T-cell (primary cell): ENCODE measurements around the gene SRPK3. TPM values are rescaled to one million over a fixed set of nuclear protein-coding genes. Genes with fewer than 3 reads are reported as not detected.

Experiments used
- ATAC-seq, 4 experiments: fragments of 200-7000 bp in 3 of 4; fragments of 150-1000 bp in 1 of 4; cut with Tn5 transposase; replicated peaks in 1 of 4; 1 replicate in 3 of 4; 2 replicates in 1 of 4; pipeline ENCODE4 v1.10.0; 2021; ENCODE audit warnings: moderate library complexity in 3 of 4, mild to moderate bottlenecking in 2 of 4, moderate number of reproducible peaks in 1 of 4
- CTCF ChIA-PET, 2 donors: fragments of 300-600 bp; sonication (Branson Sonifier 250); formaldehyde crosslinking; loops; one replicate each; lab custom pipeline; 2022; ENCODE audit warnings: antibody characterized with exemption in 2 of 2; lab: Charles Lee
- POLR2A ChIA-PET, 2 donors: fragments of 300-600 bp; sonication (Branson Sonifier 250); formaldehyde crosslinking; loops; one replicate each; lab custom pipeline; 2022; ENCODE audit warnings: antibody characterized with exemption in 2 of 2; lab: Charles Lee
- DNase-seq, 35 experiments: peaks; one replicate each; pipeline versions ENCODE4 v3.0.0 to v3.0.0-alpha.2; 2013 to 2023
- H3K27ac ChIP-seq: one replicate; pipeline ENCODE4 v1.5.1; 2013; ENCODE audit warnings: low read length
- H3K27me3 ChIP-seq, 2 experiments: replicated peaks in 1 of 2; 1 replicate in 1 of 2; 2 replicates in 1 of 2; pipeline versions ENCODE4 v1.6.1 to v1.7.0; 2013; ENCODE audit warnings: low read length in 1 of 2, mixed read lengths in 1 of 2; ENCODE audit not compliant: control insufficient read depth in 2 of 2, insufficient read depth in 2 of 2; ENCODE audit errors: extremely low read depth in 1 of 2
- H3K36me3 ChIP-seq, 2 donors: 1 replicate in 1 of 2; 2 replicates in 1 of 2; pipeline versions ENCODE4 v1.6.1 to v1.7.0; 2013; ENCODE audit warnings: low read length in 1 of 2; ENCODE audit not compliant: control insufficient read depth in 2 of 2, insufficient read depth in 1 of 2; ENCODE audit errors: extremely low read depth in 1 of 2
- H3K4me1 ChIP-seq, 2 experiments: 1 replicate in 1 of 2; 2 replicates in 1 of 2; pipeline versions ENCODE4 v1.6.1 to v1.7.0; 2013; ENCODE audit warnings: low read length in 2 of 2, mixed read lengths in 1 of 2; ENCODE audit not compliant: insufficient read depth in 2 of 2, control insufficient read depth in 1 of 2; ENCODE audit errors: extremely low read depth in 1 of 2
- H3K4me3 ChIP-seq, 2 donors: 1 replicate in 1 of 2; 2 replicates in 1 of 2; pipeline versions ENCODE4 v1.5.1 to v1.7.0; 2013; ENCODE audit warnings: mild to moderate bottlenecking in 2 of 2, low read length in 1 of 2, moderate library complexity in 1 of 2; ENCODE audit not compliant: control insufficient read depth in 1 of 2; ENCODE audit errors: extremely low read depth in 1 of 2
- H3K9me3 ChIP-seq: 2 replicates; pipeline ENCODE4 v1.7.0; 2013
- H3K27ac Mint-ChIP-seq, 2 donors: one replicate each; pipeline ENCODE4 v1.8.0; 2020 to 2021; ENCODE audit warnings: mild to moderate bottlenecking in 2 of 2, mixed read lengths in 2 of 2
- H3K27me3 Mint-ChIP-seq, 2 donors: one replicate each; pipeline ENCODE4 v1.8.0; 2021 to 2022; ENCODE audit warnings: mixed read lengths in 2 of 2
- H3K36me3 Mint-ChIP-seq: one replicate; pipeline ENCODE4 v1.8.0; 2021; ENCODE audit warnings: mixed read lengths
- H3K4me1 Mint-ChIP-seq, 3 donors: one replicate each; pipeline ENCODE4 v1.8.0; 2020 to 2022; ENCODE audit warnings: mixed read lengths in 3 of 3, mild to moderate bottlenecking in 1 of 3
- H3K4me3 Mint-ChIP-seq, 3 donors: one replicate each; pipeline ENCODE4 v1.8.0; 2020 to 2022; ENCODE audit warnings: mild to moderate bottlenecking in 3 of 3, mixed read lengths in 3 of 3, moderate library complexity in 3 of 3
- H3K9me3 Mint-ChIP-seq, 3 donors: one replicate each; pipeline ENCODE4 v1.8.0; 2020 to 2022; ENCODE audit warnings: mixed read lengths in 3 of 3
- WGBS: methylation state at CpG from one replicate; pipeline ENCODE4 v1.1.5; 2013; ENCODE audit warnings: missing lambda C conversion rate; ENCODE audit not compliant: insufficient coverage; 5-methylcytosine and 5-hydroxymethylcytosine counted together
- total RNA-seq, 35 experiments: library from RNA in 6 of 35; stranded (reverse) in 6 of 35; fragments of 120-200 nt in 1 of 35; gene quantifications; one replicate each; pipeline versions ENCODE4 v1.2.1 to v1.2.4 and lab custom pipeline; 2013 to 2026

The SRPK3 gene
- total RNA-seq, 5 donors from 2014 or later (not counting 1 experiment from before 2014, with no cell fraction given), result not detected

DNA sequence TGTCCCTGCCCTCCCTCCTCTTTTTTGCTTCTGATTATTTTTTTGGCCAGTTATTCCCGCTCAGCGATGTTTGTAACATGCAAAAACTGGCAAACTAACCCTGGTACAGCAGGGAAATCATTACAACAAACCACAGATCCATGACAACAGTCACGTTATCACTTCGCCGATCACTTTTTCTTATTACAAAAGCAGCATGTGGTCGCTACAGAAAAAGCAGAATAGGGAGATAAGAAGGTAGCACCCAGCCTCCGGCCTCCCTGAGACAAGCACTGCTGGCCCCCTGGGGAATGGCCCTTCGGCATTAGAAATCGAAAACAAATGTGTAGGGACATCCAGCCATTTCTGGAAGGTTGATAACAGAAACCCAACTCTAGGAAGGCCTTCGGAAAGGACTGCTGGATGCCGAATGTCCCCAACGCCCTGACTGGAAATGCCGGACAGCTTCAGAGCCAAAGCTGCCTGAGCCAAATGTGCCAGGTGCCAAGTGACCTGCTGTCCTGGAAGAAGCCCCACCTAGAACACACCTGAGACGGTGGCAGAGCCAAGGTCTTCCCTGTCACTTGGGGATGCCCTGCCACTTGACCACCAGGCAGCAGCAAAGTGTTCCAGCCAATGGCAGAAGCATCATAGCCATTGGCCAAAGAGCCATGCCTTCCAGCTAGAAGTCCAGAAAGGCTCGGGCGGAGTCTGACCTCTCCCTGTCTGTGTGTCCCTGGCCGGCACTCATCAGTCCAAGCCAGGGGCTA lies 10.4 kb downstream of the SRPK3 start:
- DNase-seq, result no peak
- CTCF ChIA-PET, result no interaction called here
- Histone ChIP-seq H3K27me3 (no peaks in the 10 kb centered on the region), H3K9me3 (no peaks in the 10 kb centered on the region), H3K4me1 (peaks cover 0 to 40% of the 10 kb centered on the region in 2 experiments), H3K4me3 (no peak overlapping the region), H3K36me3 (peaks cover 0 to 20% of the 10 kb centered on the region in 2 donors), H3K27ac (no peak overlapping the region)
- no peak for ATAC-seq
- peaks cover 20 to 26% (median 21%) of the 10 kb centered on the region in 3 donors for H3K4me1 Mint-ChIP-seq
- H3K36me3 Mint-ChIP-seq, result peaks cover 3% of the 10 kb centered on the region
- no peak overlapping the region for H3K27ac Mint-ChIP-seq
- H3K4me3 Mint-ChIP-seq, result no peak overlapping the region
- no peaks in the 10 kb centered on the region for H3K27me3 Mint-ChIP-seq
- WGBS, result 94% methylated on average over 9 of the region's 17 CpGs
- H3K9me3 Mint-ChIP-seq, result no peaks in the 10 kb centered on the region
- POLR2A ChIA-PET, result no interaction called here

DNA sequence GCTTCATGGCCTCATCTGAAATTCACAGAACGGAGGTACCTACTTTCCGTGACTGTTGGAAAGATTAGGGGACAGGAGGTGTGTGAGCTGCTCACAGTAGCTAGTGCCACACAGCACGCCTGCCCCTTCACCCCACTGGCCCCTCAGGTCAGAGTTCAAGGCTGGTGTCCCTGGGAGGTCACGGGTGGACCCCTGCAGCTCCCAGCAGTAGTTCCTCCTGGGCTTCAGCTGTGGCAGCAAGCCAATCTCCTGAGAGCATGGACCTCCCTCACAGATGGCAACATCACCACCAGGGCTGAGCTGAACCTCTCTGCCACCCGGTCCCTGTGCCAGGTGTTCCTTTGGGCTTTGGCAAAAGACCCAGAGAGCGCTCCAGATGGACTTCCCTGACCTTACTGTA lies 11.5 kb downstream of the SRPK3 start:
- H3K27me3 Mint-ChIP-seq, result no peaks in the 10 kb centered on the region
- H3K9me3 ChIP-seq, result no peaks in the 10 kb centered on the region
- peaks cover 0 to 14% of the 10 kb centered on the region in 2 donors for H3K36me3 ChIP-seq
- POLR2A ChIA-PET, result interaction anchor here in 1 of 2 donors (0.6 kb wide), 1 partner anchor 79 kb away, joined by 3 read pairs; no protein-coding TSS in a partner anchor
- H3K27ac ChIP-seq, result no peak overlapping the region
- no peaks in the 10 kb centered on the region for H3K36me3 Mint-ChIP-seq
- H3K4me1 Mint-ChIP-seq, result peaks cover 26 to 35% (median 27%) of the 10 kb centered on the region in 3 donors
- H3K4me1 ChIP-seq, result peaks cover 0 to 51% of the 10 kb centered on the region in 2 experiments
- ATAC-seq (no peak), DNase-seq (no peak)
- no peak overlapping the region for H3K27ac Mint-ChIP-seq
- H3K27me3 ChIP-seq, result no peaks in the 10 kb centered on the region
- no peaks in the 10 kb centered on the region for H3K9me3 Mint-ChIP-seq
- H3K4me3 ChIP-seq, result no peak overlapping the region
- CTCF ChIA-PET, result no interaction called here
- WGBS, result 95% methylated on average over 3 of the region's 6 CpGs
- H3K4me3 Mint-ChIP-seq, result peak overlapping the region; percentile 85 to 91 (median 91)

DNA sequence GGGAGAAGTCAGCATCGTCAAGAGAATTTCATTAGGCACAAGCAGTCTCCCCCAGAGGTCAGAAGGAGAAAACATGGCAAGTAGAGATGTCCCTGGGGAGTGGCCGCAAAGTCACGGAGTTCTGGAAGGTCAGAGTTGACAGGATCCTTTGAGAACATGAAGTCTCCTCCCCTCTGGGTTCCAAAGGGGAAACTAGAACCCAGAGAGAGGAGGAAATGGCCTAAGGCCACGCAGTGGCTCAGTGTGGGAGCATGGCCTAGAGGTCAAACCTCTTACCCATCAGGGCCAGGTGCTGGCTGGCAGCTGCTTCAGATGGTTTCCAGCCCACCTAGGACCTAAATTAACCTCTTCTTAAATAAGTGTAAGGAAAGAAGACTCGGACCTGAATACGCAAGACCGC lies 12.4 kb downstream of the SRPK3 start:
- peak overlapping the region; percentile 87 for H3K27ac ChIP-seq
- peaks cover 0 to 54% of the 10 kb centered on the region in 2 experiments for H3K4me1 ChIP-seq
- H3K4me3 ChIP-seq, result peak overlapping the region; percentile 34 to 76
- H3K36me3 Mint-ChIP-seq, result no peaks in the 10 kb centered on the region
- H3K36me3 ChIP-seq, result peaks cover 0 to 14% of the 10 kb centered on the region in 2 donors
- H3K27me3 Mint-ChIP-seq, result no peaks in the 10 kb centered on the region
- peaks cover 26 to 35% (median 28%) of the 10 kb centered on the region in 3 donors for H3K4me1 Mint-ChIP-seq
- no CpG with 5 or more reads among the region's 7 CpGs for WGBS
- peak overlapping the region; percentile 71 for H3K27ac Mint-ChIP-seq
- H3K9me3 ChIP-seq, result no peaks in the 10 kb centered on the region
- DNase-seq (no peak), ATAC-seq (no peak)
- ChIA-PET CTCF (no interaction called here), POLR2A (no interaction called here)
- no peaks in the 10 kb centered on the region for H3K27me3 ChIP-seq
- H3K9me3 Mint-ChIP-seq, result no peaks in the 10 kb centered on the region
- H3K4me3 Mint-ChIP-seq, result peak overlapping the region; percentile 85 to 91 (median 91)

DNA sequence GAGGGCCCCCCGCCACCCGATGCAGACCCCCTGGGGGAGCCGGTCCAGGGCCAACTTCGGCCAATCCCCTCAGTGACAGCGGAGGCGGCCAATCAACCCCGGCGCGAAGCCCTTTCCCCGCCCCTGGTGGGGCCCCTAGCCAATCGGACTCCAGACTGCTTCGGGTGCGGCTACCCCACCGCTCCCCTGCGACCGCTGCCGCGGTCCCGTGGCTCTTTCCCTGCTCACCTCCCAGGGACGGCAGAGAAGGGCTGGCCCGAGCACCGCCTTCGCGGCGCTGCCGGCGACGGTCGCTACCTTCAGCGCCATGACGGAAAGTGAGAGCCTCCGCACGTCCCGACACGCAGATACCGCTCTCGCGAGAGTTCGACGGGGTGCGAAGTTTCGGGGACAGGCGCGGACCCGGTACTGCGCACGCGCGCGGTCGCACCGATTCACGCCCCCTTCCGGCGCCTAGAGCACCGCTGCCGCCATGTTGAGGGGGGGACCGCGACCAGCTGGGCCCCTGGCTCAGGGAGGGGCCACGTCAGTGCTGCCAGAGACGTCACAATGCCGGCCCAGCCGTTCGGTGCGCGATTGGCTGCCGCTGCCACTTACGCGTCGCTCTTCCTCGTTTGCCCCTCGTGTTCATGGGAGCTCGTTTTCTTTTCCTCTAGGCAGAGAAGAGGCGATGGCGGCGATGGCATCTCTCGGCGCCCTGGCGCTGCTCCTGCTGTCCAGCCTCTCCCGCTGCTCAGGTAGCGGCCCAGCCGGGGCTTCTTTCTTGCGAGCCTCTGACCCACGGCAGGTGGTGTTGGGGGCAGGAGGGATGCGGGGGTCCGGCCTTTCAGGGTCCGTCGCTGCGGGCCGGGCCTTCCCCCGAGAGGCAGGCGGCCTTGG lies 13.4 kb downstream of the SRPK3 start, which contains the start of the genes IDH3G and SSR4:
TSS of gene IDH3G (minus strand) at position 358 of the 879 bp plus-strand sequence. CDS start at position 309, 49 bp downstream.
TSS of gene SSR4 (plus strand) at position 651 of the 879 bp plus-strand sequence. CDS start at position 671, 20 bp downstream.
- H3K27me3 ChIP-seq, result no peaks in the 10 kb centered on the region
- Mint-ChIP-seq H3K27ac (peak within 1 kb of the TSS; percentile 93 to 95), H3K36me3 (no peaks in the 10 kb centered on the region), H3K4me3 (peak within 1 kb of the TSS; percentile 85 to 91 (median 91)), H3K27me3 (no peaks in the 10 kb centered on the region), H3K4me1 (peaks cover 26 to 35% (median 28%) of the 10 kb centered on the region in 3 donors), H3K9me3 (no peaks in the 10 kb centered on the region)
- POLR2A ChIA-PET, result interaction anchor here in 1 of 2 donors (0.6 kb wide), 1 partner anchor 131 kb away, joined by 3 read pairs; no protein-coding TSS in a partner anchor
- DNase-seq, result peak; percentile 86 to 95 (median 90)
- H3K4me3 ChIP-seq, result peak within 1 kb of the TSS; percentile 48 to 76
- 0% methylated on average over 60 of the region's 92 CpGs for WGBS
- H3K36me3 ChIP-seq, result peaks cover 0 to 9% of the 10 kb centered on the region in 2 donors
- H3K4me1 ChIP-seq, result peaks cover 0 to 54% of the 10 kb centered on the region in 2 experiments
- H3K27ac ChIP-seq, result peak within 1 kb of the TSS; percentile 87
- CTCF ChIA-PET, result interaction anchor here in 1 of 2 donors (0.6 to 0.9 kb wide), 2 partner anchors 72 to 134 kb away, joined by 3 to 4 read pairs; no protein-coding TSS in a partner anchor
- ATAC-seq, result peak; percentile 92 to 94 (median 94)
- H3K9me3 ChIP-seq, result no peaks in the 10 kb centered on the region

DNA sequence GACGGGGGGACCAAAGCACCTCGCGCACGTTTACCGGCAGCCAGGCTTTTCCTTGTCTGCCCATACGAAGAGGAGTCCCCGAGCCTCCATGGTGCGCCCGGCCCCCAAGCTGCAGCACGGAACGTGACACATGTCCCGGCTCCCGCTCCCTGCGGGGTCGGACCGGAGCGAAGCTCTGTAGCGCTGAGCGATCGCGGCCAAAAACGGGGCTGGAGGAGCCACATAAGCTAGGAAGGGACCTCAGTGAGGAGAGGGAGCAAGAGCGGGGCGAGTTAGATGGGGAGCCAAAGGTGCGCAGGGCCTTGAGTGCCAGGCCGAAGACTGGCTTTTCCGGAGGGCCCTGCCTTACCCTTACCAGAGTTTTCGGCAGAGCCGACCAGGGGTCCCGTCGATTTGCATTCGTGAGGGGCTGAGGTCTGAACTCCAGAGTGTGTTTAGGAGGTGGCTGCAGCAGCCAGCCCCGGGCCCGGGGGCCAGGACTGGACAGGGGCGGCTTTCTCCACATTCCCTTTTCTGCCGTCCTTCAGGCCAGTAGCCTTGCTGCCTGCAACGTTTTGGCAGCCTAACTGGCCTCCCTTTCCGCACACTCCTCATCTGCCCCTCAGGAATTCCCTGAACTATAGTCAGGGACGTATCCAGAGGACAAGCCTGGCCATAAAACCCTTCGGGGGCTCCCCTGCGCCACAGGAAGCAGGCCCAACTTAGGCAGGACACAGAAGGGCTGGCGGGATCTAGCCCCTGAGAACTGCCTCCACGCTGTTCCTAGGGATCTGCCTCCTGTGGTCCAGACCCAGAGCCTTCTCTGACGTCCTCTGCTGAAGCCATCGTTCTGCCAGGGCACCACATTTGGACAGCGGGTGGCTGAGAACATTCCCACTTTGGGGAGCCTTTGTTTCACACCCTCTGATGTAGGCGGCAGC lies 14.3 kb downstream of the SRPK3 start:
- peak overlapping the region; percentile 48 to 76 for H3K4me3 ChIP-seq
- peaks cover 0 to 54% of the 10 kb centered on the region in 2 experiments for H3K4me1 ChIP-seq
- CTCF ChIA-PET, result interaction anchor here in 1 of 2 donors (0.9 kb wide), 1 partner anchor 133 kb away, joined by 4 read pairs; no protein-coding TSS in a partner anchor
- no peaks in the 10 kb centered on the region for H3K27me3 Mint-ChIP-seq
- H3K27me3 ChIP-seq, result no peaks in the 10 kb centered on the region
- no peaks in the 10 kb centered on the region for H3K9me3 Mint-ChIP-seq
- H3K36me3 ChIP-seq, result peaks cover 0 to 11% of the 10 kb centered on the region in 2 donors
- H3K9me3 ChIP-seq, result no peaks in the 10 kb centered on the region
- peak overlapping the region; percentile 49 for H3K27ac ChIP-seq
- peak overlapping the region; percentile 85 to 91 (median 91) for H3K4me3 Mint-ChIP-seq
- peak overlapping the region; percentile 73 to 80 for H3K27ac Mint-ChIP-seq
- DNase-seq, result peak in 8 of 35 experiments; percentile 3 to 14 (median 8)
- peak in 3 of 4 experiments; percentile 6 to 10 (median 8) for ATAC-seq
- peaks cover 26 to 35% (median 28%) of the 10 kb centered on the region in 3 donors for H3K4me1 Mint-ChIP-seq
- POLR2A ChIA-PET, result no interaction called here
- no peaks in the 10 kb centered on the region for H3K36me3 Mint-ChIP-seq
- 4% methylated on average over 21 of the region's 47 CpGs for WGBS
